ENCODE results near the gene STX4.

Gene STX4

DNA sequence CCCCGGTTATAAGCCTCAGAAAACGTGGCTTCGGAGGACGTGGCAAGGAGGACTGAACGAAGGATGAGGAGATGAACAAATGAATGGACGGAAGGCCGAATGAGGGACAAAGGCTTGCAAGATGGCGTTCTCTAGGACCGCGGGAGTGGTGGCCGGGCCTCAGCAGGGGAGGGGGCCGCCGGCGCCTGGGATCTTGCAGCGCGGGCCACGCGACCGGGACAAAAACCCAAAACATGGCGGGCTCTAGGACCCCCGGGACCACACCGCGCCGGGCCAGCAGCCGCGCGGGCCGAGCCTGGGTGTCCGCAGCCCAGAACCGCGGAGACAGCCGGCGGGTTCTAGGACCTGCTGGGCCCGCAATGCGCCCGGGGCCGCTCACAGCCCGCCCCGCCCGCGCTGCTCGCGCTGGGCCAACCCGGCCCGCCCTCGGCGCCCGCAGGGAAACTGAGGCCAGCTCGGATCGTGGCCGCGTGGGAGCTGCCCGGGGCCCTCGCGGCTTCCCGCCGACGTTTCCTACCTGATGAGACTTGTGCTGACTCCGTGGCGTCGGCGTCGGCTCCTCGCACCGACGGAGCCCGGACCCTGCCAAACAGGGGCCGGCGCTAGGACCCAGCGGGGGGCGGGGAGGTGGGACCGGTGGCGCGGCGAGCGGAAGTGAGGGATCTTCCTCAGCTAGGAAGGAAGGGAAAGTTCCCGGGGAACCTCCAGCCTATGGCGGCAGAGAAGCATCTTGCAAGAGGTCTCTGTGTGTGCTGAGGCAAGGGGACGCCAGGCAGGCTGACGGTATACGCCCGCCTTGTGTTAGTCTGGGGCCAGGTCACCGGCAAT, 40.0 kb downstream of the STX4 start:
- peak; percentile 37 for DNase-seq

DNA sequence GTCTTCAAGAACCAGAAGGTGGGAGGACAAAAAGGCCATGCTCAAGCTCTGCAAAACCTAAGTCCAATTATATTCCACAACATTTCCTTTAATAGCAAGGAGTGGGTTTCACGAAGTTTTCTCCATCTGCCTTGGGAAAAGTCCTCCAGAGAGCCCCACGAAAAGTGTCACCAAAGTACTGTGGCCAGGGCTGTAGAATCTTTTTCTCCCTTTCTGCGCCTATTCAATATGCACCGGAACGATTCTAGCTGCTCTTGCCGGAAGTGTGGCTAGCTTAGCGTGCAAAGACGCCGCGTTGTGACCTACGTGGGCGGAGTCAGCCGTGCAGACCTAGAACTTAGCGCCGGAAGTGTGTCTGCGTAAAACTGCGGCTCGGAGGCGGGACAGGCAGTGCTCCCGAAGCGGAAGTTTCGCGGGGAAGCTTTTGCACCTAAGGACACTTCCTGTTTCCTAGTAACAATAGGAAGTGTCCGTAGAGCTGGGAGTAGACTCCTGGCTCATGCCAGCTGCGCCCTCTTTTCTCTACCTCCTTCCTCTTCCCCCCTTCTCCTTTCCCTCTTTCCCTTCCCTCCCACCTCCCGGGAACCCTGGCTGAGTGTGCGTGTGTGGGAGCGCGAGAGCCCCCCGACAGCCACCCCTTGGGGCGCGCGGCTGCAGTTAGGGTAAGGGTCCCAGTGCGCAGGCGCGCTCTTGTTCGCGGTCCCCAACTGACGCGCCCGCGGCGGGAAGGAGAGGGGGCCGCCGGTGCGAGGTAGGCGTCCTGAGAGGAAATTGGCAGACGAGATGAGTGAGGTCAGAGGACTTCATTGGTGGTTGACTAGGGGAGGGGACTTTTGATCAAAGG, 40.8 kb downstream of the STX4 start, which contains the start of the genes ZNF646 and ZNF668:
Gene ZNF646 (plus strand): TSS at position 453 of the 844 bp plus-strand sequence. CDS start 1,903 bp downstream, outside the sequence.
Gene ZNF668 (minus strand): TSS at position 271 of the 844 bp plus-strand sequence. CDS start 9,781 bp downstream, outside the sequence.
- DNase-seq = peak; percentile 94

- DNase-seq = no peak
Measured at GRCh38 chr16:31074814-31075183, 41.4 kb downstream of the STX4 start.

DNA sequence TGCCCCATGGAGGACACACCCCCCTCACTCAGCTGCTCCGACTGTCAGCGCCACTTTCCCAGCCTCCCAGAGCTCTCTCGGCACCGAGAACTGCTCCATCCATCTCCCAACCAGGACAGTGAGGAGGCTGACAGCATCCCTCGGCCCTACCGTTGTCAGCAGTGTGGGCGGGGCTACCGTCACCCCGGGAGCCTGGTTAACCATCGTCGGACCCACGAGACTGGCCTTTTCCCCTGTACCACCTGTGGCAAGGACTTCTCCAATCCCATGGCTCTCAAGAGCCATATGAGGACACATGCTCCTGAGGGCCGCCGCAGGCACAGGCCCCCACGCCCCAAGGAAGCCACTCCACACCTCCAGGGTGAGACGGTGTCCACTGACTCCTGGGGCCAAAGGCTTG, 43.0 kb downstream of the STX4 start:
- DNase-seq = no peak

DNA sequence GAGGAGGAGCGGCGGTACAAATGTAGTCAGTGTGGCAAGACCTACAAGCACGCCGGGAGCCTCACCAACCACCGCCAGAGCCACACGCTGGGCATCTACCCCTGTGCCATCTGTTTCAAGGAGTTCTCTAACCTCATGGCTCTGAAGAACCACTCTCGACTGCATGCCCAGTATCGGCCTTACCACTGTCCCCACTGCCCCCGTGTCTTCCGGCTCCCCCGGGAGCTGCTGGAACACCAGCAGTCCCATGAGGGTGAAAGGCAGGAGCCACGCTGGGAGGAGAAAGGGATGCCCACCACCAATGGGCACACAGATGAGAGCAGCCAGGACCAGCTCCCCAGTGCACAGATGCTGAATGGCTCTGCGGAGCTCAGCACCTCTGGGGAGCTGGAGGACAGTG, 43.7 kb downstream of the STX4 start:
- DNase-seq = no peak

- no peak for DNase-seq
Measured at GRCh38 chr16:31077592-31078396, 44.4 kb downstream of the STX4 start.

- DNase-seq = no peak
Measured at GRCh38 chr16:31078597-31079341, 45.4 kb downstream of the STX4 start.

DNA sequence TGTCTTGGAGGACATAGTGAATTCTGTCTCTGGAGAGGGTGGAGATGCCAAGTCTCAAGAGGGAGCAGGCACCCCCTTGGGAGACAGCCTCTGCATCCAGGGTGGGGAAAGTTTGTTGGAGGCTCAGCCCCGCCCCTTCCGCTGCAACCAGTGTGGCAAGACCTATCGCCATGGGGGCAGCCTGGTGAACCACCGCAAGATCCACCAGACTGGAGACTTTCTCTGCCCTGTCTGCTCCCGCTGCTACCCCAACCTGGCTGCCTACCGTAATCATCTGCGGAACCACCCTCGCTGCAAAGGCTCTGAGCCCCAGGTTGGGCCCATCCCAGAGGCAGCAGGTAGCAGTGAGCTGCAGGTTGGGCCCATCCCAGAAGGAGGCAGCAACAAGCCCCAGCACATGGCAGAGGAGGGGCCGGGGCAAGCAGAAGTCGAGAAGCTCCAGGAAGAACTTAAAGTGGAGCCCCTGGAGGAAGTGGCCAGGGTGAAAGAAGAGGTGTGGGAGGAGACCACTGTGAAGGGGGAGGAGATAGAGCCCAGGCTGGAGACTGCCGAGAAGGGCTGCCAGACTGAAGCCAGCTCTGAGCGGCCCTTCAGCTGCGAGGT, 46.1 kb downstream of the STX4 start:
- peak; percentile 17 for DNase-seq

DNA sequence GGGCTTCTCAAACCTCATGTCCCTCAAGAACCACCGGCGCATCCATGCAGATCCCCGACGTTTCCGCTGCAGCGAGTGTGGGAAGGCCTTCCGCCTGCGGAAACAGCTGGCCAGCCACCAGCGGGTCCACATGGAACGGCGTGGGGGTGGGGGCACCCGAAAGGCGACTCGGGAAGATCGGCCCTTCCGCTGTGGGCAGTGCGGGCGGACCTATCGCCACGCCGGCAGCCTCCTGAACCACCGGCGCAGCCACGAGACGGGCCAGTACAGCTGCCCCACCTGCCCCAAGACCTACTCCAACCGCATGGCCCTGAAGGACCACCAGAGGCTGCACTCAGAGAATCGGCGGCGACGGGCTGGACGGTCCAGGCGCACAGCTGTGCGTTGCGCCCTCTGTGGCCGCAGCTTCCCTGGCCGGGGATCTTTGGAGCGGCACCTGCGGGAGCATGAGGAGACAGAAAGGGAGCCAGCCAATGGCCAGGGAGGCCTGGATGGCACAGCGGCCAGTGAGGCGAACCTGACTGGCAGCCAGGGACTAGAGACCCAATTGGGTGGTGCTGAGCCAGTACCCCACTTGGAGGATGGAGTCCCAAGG, 46.8 kb downstream of the STX4 start:
- DNase-seq = no peak

GRCh38 chr16:31080756-31081419, 47.5 kb downstream of the STX4 start:
- no peak for DNase-seq

GRCh38 chr16:31081428-31082351, 48.3 kb downstream of the STX4 start:
- DNase-seq = no peak

GRCh38 chr16:31082368-31083045, 49.1 kb downstream of the STX4 start:
- DNase-seq = no peak

DNA sequence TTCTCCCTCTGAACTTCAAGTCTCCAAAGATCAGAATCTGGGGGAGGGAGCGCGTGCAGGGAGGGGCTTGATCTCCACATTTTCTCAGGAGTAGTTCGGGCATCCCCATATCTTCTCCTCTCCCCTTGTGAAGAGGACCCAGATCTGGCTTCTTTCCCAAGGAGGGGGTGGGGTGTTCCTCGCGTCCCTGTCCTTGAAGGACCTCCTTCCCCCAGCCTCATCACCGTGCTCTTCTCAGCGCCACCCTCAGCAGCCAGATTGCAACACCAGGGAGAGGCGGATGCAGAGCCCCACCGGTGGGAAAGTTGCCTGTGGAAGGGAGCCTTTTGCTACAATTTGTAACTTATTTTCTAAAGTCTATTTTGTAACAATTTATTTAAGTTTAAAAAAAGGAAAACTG, 49.7 kb downstream of the STX4 start:
- no peak for DNase-seq

DNA sequence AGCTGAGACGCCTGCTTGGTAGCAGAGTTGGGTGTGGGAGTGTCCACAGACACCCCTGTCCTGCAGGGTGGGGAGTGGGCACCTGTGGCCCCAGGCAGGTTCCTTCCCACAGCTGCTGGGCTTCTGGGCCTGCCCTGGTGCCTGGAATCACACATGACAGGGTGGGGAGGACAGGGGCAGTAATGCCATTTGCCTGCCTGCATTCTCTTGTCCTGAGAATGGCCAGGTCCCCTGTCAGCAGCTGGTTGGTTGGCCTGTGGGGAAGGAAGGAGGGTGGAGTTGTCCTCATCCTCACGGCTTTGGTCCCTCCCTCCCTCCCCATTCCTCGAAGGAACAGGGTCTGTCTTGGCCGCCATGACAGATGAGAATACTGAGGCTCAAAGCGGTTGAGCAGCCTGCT, 50.2 kb downstream of the STX4 start:
- DNase-seq = no peak

GRCh38 chr16:31083981-31084380, 50.6 kb downstream of the STX4 start:
- no peak for DNase-seq

DNA sequence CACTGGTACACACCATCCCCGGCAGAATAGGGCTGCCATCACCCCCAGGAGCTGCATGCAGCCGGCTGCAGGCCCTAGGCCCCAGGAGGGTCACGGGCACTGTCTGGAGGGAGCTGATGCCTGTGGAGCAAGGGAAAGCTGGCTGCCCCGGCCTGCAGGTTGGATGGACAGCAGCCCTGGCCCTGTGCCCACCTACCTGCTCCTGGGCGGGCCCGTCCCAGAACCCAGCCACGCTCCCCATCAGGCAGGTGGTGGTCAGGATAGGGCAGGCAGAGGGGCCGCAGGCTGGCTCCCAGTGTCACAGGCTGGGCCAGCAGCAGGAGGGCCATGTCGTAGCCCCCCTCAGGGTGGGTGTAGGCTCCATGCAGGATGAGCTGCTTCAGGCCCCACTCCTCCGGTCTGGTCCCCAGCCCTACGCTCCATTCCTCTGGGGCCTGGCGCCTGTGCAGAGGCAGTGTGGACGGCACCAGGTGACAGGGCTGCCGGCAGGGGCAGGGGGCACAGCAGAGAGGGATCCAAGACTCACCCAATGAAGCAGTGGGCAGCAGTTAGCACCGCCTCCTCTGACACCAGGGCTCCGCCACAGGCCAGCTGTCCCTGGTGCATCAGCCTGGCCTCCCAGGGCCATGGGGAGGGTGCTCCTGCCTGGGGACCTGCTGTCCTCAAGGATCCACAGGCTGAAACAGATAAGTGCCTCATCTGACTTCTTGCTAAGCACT, 51.4 kb downstream of the STX4 start:
- no peak for DNase-seq

- no peak for DNase-seq
Measured at GRCh38 chr16:31085411-31085810, 52.1 kb downstream of the STX4 start.

- no peak for DNase-seq
Measured at GRCh38 chr16:31085873-31086628, 52.7 kb downstream of the STX4 start.
